ENCODE results near the gene CELA2A. TPM values are rescaled to one million over a fixed set of nuclear protein-coding genes. Genes with fewer than 3 reads are reported as not detected.
A peak's percentile ranks its signal among the peaks of the same experiment; 100 is the strongest.

The CELA2A gene
- total RNA-seq = not detected

DNA sequence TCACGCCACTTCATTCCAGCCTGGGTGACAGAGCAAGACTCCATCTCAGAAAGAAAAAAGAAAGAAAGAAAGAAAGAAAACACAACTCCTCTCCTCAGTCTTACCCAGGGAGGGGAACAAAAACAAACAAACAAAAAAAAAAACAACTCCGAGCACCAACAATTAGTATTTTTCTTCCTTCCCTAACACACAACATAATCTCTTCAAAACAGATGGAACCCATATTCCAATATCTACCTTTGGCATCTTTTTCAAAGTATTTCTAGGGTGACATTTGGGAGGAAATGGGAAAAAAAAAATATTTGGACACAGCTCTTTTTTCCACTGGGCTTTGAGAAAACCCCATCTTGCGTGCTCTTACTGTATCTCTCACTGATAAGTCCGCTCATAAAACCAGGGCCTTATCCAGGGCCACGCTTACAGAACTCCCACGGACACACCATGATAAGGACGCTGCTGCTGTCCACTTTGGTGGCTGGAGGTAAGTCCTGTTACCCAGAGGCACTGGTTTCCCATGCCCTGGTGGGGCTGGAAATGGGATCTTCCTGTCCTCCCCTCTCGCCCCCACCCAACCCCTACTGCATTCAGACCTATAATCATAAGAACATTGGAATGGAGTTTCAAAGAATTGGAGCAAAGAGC, at the start of gene CELA2A:
CELA2A (plus strand) TSS at position 420 of the 642 bp plus-strand sequence; CDS start at position 442, 22 bp downstream.
- no peak for DNase-seq

DNA sequence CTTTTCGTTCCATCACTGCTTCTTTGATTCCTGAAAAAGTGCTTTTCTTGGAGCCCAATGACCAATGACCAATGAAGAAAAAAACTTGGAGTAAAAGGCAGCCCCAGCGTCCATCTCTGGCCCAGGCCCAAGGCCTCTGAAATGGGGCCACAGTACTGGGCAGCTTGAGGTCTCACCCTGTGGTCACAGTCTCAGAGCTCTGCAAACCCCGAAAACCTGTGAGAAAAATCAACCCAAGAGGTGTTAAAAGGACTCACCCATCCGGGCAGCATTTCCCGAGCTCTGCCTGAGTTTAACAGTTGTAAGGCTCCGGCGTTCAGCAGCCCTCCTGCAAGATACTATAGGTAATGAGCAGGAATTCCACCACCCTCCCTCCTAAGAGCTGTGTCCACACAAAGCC, 49.0 kb upstream of the CELA2A start:
- DNase-seq = no peak

DNA sequence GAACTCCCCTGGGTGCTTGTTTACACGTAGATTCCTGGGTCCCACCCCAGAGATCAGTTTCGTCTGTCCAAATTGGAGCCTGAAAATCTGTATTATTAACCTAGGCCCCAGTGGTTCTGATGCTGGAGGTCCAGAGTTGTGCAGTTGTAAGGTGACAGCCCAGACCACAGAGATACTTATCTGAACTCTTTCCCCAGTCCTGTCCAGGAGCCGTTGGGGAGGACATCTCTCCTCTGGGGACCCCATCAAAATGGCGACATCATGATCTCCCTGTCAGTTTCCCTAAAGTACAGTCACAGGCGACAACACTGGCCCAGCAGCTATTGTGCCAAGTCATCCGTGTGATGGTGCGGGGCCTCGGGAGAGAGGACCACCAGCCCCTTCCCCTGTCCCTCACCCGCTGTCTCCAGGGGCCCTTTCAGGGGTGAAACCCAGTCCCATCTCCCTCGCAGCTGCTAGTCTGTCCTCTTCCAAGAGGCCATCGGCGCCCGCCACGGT, 47.6 kb upstream of the CELA2A start:
- no peak for DNase-seq

DNA sequence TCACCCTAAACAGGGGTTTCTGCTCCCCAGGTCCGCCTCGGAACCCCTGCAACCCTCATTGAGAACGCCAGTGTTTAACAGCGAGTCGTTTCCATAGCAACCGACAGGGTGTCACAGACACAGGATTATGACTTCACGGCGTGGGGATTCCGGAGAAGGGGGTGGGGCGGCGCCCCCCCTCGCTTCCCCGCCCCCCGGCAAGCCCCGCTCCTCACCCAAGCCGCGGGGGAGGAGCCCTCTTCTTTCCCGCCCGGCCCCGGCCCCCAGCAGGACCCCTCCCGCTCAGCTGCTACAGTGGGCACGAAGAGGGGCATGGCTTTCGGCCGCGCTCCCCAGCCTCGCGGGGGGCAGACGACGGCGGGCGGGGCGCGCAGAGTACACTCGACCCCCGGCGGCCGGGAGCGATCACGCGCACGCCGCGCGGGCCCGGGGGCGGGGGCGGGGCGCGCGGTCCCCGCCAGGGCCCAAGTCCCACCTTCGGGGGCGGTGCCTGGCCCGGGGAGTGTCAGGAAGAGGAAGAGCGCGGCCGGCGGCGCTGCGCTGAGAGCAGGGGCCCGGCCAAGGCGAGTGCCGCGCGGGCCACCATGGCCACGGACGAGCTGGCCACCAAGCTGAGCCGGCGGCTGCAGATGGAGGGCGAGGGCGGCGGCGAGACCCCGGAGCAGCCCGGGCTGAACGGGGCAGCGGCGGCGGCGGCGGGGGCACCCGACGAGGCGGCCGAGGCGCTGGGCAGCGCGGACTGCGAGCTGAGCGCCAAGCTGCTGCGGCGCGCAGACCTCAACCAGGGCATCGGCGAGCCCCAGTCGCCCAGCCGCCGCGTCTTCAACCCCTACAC, 46.9 kb upstream of the CELA2A start, which contains the start of gene EFHD2:
EFHD2 (plus strand) TSS at position 501 of the 835 bp plus-strand sequence; CDS start at position 585, 84 bp downstream.
- peak; percentile 54 for DNase-seq

DNA sequence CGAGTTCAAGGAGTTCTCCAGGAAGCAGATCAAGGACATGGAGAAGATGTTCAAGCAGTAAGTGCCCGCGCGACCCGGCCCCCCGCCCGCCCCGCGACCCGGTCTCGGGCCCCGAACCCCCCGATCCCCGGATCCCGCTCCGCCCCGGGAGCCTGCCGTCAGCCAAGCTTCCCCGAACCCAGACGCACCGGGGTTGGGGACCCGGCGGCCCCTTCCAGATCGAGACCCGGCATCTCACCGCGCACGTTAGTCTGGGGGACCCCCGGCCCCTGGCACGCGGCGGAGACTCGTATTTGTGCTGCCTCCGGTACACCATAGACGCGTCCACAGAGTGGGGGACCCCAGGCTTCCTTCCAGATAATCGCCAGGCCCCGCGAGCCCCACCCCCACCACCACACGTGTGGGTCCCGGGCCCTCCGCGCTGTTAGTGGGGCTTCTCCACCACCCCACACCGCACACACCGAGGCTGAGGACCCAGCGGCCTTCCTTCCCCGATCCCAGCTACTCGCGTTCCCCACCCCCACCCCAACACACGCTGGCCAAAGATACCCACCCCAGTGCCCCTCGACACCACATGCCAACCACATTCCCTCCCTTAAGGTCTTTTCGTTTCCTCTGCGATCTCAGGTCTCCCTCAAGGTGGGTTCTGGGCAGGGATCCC, 46.2 kb upstream of the CELA2A start:
- DNase-seq = no peak

DNA sequence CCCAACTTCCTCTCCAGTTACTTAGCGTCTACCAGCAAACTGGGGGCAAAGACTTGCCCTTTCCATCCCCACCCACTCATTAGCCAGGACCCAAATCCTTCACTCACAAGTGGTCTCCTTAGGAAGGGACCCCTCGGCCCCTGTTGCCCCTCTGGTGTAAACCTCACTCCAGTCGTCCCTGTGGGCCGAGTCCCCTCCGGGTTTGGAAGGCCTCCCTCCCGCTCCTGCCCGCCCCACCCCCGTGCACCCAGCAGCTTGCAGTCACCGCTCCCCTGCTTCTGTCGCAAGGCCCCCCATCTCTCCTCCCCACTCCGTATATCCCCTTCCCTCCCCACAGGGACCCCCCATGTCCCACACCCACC, 45.7 kb upstream of the CELA2A start:
- DNase-seq = no peak

DNA sequence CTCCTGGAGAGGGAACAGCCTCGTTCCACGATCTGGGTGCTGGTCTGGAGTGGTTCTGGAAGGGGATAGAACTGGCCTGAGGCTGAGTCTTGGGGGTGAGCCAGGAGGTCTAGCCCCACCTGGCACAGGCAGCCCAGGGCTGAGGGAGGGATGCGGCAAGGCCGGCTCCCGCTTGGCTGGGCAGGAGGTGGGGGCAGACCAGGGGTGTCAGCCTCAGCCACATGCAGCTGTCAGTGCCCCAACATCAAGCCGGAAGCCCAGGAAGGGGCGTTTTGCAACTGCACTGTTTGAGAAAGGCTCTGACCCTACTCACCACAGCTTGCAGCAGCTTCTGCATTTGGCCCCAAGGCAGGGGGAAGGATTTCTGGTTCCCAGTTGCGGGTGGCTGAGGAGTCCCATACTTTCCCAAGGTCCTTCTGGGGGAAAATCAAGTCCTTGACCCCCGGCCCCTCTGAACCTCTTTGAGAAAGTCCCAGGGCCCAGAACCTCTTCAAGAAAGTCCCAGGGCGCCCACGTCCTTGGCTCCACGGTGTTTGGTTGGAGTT, 44.9 kb upstream of the CELA2A start:
- no peak for DNase-seq

DNA sequence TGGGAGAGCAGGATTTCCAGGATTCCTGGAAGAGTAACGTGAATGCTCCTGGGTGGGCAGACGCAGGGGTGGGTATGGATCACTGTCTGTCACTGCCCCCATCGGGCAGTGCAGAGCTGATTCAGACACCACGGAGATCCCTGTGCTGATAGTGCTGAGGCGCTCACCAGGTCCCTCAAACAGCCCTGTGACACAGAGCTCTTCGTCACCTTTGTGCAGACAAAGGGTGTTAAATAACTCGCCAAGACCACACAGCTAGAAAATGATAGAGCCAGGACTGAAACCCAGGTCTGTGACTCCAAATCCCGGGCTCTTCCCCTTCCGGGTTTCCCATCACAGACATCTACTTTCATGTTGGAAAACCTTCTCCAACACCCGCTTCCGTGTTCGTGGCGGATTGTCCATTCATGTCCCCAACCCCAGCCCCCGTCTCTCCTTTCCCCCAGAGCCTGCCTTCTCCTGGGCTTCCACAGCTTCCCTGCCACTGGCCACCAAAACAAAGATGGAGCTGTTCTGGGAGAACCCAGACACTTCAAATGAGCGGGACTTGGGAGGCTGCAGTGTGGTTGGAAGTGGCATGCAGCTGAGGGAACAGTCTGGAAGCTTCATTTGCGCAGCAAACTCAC, 44.2 kb upstream of the CELA2A start:
- no peak for DNase-seq

DNA sequence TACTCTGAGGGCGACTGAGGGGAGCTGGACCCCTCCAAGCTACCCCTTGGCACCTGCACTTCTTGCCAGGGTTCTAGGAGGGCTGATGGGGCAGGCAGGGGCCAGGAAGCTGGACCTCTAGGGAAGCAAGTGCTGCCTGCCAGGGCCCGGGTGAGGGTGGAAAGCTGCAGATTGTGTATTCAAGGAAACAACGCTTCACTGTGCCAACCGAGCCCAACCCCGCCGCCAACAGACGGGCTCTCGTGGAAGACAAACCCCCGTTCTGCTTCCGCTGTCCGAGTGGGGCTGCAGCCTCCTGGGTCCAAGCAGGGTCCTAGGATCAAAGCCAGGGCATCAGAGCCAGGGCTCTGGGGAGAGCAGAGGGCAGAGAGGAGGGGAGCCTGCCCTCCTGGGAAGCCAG, 43.7 kb upstream of the CELA2A start:
- no peak for DNase-seq

DNA sequence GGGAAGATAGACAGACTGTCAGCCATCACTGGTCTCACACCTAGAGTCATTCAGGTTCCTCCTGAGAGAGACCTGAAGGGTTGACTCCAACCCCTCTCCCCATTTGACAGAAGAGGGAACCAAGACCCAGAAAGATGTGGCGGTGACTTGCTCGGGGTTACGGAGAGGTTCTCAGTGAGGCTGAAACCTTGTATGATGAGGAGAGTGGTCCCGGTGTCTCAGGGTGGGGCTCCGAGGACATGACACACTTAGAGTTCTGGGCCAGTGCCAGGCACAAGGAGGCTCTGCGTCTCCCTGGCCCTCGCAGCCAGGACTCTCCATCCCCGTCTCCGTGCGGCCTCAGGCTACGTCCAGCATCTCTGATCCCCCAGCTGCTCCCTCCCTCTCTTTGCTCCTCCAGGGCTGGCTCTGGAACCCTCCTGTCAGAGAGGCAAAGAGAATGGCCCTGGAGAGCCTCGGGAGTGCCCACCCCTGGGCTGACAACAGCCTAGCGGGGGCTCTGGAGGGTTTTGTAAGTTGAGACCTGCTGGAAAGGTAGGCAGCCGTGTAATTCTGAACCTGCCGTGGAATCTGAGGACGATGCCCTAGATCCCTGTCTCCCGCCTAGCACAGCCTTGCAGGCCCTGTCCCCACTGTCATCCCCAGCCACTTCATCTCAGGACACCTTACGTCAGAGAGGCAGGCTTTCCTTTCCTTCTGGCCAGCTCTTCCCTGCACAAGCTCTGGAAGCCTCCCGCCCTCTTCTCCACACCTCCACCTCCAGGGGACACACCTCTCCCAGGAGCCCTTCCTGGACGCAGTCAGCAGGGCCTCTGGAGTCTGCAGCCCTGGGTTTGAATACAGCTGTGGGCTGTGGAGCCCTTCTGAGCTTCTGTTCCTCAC, 42.7 kb upstream of the CELA2A start:
- DNase-seq = no peak

DNA sequence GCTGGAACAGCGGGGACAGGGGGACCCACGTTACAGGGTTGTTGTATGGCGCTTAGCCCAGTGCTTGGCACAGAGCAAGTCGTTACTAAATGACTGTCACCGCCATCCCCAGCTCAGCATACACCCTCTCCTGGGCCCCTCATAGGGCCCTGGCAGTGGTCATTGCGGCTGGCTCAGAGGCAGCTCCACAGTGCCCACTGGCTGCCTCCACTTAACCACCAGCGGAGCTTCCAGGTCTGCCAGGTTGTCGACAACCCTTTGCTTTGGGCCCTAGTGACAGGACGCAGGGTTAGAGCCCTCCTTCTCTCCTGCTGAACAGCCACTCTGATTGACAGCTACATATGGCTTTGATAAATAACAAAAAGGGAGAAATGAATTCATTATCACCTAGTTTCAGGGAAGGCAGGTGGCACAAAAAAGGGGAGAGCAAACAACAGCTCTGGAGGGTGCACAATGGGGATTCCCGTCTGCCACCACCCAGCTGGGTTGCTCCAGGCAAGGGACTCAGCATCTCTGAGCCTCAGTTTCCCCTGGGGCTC, 42.0 kb upstream of the CELA2A start:
- DNase-seq = no peak

DNA sequence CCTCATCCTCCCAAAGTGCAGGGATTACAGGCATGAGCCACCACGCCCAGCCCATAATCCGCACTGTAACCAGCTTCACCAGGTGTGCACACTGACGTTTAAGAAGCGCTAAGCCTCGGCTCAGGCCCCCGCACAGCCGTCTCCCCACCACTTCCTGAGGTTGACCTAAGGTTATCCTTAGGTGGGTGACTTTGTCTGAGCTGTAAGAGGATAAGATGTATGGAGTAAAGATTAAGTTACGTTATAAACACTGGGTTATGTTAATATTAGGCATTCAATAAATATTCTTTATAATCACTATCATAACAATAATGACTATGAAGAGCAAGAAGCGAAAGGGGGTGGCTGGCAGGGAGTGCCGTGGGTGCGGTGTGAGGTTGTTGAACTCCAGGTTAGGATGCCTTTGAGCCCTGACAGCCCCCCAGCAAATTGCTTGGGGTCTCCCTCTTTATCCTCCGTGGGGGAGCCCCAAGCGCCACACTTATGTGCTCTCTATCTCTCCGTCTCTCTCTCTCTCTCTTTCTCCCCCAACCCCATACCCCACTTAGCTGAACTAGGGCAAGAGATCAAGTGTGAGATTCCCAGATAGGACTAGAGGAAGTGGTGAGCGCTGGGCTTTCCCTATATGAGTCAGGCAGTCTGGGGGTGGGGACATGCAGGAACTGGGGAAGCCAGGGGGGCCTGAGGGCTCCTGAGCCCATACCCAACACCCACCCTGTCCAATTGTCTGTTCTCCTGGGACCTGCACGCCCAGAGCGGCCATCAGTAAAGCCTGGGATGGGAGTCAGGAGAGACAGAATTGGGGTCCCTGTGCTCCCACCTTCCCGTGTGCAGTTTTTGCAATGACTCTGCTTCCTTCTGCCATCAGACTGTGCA, 39.2 kb upstream of the CELA2A start:
- DNase-seq = no peak

DNA sequence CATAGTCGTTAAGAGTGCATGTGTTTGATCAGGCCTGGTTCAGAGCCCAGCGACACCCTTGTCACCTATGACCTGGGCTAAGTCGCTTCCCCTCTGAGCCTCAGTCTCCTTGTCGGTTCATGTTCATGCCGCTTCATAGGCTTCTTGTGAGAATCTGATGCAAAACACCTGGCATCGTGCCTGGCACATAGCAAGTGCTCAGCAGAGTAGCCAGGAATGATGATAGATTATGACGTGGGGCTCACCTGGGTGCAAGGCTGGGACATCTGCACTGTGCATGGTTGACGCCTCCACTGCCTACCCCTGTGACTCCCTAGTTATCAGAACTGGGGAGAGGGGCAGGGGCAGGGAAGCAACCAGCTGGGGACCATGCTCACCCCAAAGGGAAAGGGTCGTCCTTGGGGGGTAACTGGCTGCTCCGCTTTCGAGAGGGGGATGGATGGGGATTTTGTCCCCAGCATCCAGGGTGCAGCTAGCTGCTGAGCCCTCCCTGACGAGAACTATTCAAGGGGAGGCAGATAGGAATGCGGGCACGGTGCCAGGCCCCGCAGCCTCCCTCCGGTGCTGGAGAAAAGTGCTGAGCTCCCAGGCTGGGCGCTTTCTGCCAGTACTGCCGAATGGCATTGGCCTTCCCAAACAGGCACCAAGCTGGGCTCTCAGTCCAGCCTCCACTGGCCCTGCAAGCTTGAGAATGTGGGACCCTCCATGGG, 37.6 kb upstream of the CELA2A start:
- no peak for DNase-seq

DNA sequence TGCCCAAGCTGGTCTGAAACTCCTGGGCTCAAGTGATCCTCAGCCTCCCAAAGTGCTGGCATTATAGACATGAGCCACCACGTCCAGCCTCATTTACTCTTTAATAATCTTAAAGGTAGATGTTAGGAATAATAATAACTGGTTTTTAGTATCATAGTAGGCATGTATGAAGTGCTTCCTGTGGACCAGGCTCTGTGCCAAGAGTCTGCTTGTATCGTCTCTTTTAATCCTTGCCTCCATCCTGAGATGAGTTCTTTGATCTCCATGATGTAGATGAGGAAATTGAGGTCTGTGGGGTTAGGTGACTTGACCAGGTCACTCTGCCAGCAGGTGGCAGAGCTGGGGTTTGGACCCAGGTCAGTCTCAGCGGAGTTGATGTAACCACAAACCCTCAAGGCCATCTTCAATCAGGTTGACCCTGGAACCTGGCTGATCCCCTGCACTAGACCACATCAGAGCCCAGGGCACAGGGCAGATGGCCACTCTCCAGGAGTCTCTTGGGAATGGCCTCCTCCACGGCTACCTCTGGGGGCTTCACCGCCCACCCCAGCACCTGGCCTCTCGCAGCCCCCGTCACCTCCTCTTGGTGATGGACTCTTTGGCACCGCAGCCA, 35.6 kb upstream of the CELA2A start:
- no peak for DNase-seq

DNA sequence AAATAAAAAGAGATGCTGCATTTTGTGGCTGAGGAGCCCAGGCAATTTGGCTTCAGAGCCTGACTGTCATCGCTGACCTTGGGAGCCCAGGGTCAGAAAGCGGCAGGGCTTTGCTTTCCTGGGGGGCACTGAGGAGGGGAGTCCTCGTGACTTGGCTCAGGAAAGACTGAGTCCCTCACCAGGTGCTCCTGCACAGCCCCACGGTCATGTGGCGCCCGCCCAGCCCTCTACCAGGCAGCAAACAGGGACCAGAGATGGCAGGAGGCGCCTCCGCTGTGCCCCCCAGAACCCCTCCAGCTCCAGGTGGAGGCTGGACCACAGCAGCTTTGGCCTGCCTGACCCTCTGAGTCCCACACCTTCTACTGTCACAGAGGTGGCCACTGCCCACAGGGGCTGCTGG, 33.7 kb upstream of the CELA2A start:
- no peak for DNase-seq

DNA sequence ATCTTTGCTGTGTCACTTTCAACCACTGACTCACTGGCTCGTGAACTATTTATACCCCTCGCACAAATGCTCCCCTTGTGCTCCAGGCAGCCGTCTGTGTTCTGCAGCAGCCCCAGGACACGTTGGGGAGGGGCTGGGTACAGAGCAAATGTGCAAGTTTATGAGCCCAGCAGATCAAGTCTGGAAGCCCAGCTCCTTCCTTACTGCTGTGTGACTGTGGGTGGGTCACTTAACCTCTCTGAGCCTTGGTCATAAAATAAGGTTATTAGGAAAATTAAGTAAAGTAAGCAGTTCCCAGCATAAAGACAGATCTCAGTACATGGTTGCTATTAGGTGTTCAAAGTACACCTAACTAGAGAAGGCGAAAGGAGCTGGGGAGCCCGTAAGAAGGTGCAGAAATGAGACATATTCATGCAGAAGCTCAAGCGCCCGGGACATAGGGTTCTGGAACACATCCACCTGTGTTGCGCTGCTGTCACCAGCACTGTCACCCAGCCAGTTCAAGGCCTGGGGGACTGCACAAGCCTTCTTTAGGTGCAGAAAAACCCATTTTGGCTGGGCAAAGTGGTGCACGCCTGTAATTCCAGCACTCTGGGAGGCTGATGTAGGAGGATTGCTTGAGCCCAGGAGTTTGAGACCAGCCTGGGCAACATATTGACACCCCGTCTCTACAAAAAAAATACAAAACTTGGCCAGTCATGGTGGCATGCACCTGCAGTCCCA, 33.0 kb upstream of the CELA2A start:
- no peak for DNase-seq

DNA sequence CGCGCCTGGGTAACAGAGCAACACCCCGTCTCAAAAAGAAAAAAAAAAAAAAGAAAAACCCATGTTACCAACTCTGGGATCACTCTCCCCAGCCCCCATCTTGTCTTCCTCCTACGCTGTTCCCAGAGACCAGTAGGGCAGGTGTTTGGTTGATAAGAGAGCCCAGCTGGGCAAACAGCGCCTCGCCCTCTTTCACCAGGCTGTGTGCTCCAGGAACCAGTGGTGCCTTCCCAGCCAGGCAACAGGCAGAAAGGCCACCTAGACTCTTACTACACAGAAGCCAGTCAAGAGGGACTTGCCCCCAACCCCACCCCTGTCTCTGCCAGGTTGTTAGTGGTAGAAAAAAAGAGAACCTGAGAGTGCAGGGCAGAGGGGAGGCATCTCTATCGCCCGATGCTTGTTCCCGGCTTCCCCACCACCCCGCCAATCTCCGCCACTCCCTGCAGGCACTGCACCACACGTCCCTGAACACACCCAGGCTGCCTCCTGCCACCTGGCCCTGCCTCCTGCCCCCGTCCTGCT, 32.3 kb upstream of the CELA2A start:
- DNase-seq = no peak

DNA sequence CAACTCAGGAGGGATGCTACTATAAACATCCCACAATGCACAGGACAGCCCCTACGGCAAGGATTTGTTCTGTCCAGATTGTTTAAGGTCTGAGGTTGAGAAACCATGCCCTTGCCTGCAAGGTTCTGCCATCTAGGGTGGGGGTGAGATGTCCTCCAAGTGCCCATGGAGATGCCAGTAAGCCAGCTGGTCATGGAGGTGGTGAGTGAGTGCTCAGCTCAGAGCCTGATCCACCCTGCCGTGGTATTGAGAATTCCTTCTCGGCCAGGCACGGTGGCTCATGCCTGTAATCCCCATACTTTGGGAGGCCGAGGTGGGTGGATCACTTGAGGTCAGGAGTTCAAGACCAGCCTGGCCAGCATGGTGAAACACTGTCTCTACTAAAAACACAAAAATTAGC, 31.6 kb upstream of the CELA2A start:
- DNase-seq = no peak

Measured in skin of body (tissue), 2 donors.